Spleen (tissue), 11 donors: ENCODE data around the gene FAM120B. TPM values are rescaled to one million over a fixed set of nuclear protein-coding genes. Genes with fewer than 3 reads are reported as not detected.
"Not testable (repeated sequence)": the region's sequence is repeated elsewhere in the genome, so short reads cannot be mapped to it uniquely, and the experiment has no call there.

Experiments
- DNase-seq: peaks from one replicate; pipeline ENCODE4 v3.0.0-alpha.2; 2020
- H3K27ac ChIP-seq, 8 donors: fragments of 200-600 bp; sonication (generic) in 7 of 8; 1 replicate in 4 of 8; 2 replicates in 4 of 8; pipeline versions ENCODE4 v1.5.0 to v1.8.0; 2016 to 2021; ENCODE audit warnings: inconsistent platforms in 4 of 8, mild to moderate bottlenecking in 4 of 8, moderate library complexity in 1 of 8
- H3K27me3 ChIP-seq, 7 donors: fragments of 200-600 bp; sonication (generic) in 6 of 7; replicated peaks in 1 of 7; 1 replicate in 4 of 7; 2 replicates in 3 of 7; pipeline versions ENCODE4 v1.5.0 to v1.8.0; 2016 to 2021; ENCODE audit warnings: inconsistent platforms in 3 of 7, mild to moderate bottlenecking in 1 of 7
- H3K36me3 ChIP-seq, 6 donors: fragments of 200-600 bp; sonication (generic) in 5 of 6; 1 replicate in 4 of 6; 2 replicates in 2 of 6; pipeline versions ENCODE4 v1.5.0 to v1.8.0; 2016 to 2021; ENCODE audit warnings: inconsistent platforms in 2 of 6
- H3K4me1 ChIP-seq, 6 donors: fragments of 200-600 bp; sonication (generic) in 5 of 6; 1 replicate in 3 of 6; 2 replicates in 3 of 6; pipeline versions ENCODE4 v1.5.0 to v1.8.0; 2016 to 2021; ENCODE audit warnings: inconsistent platforms in 3 of 6
- H3K4me3 ChIP-seq, 8 donors: fragments of 200-600 bp; sonication (generic) in 7 of 8; 1 replicate in 4 of 8; 2 replicates in 4 of 8; pipeline versions ENCODE4 v1.5.0 to v1.8.0; 2016 to 2021; ENCODE audit warnings: inconsistent platforms in 4 of 8, mild to moderate bottlenecking in 4 of 8, moderate library complexity in 2 of 8
- H3K9me3 ChIP-seq, 8 donors: fragments of 200-600 bp; sonication (generic) in 7 of 8; 1 replicate in 4 of 8; 2 replicates in 4 of 8; pipeline versions ENCODE4 v1.5.0 to v1.8.0; 2016 to 2021; ENCODE audit warnings: inconsistent platforms in 4 of 8
- CTCF ChIP-seq, 11 experiments: fragments of 200-600 bp in 7 of 11; fragments of 450-650 bp in 4 of 11; sonication (generic) in 4 of 11; IDR thresholded peaks in 8 of 11; conservative IDR thresholded peaks in 3 of 11; 1 replicate in 7 of 11; 2 replicates in 4 of 11; pipeline versions ENCODE4 v1.4.0 to v1.8.0; 2016 to 2021; ENCODE audit warnings: antibody characterized with exemption in 11 of 11, inconsistent platforms in 4 of 11, mild to moderate bottlenecking in 1 of 11
- POLR2A ChIP-seq, 3 donors: fragments of 450-650 bp; IDR thresholded peaks; one replicate each; pipeline ENCODE4 v1.5.1; 2017; ENCODE audit warnings: antibody characterized with exemption in 3 of 3, mild to moderate bottlenecking in 1 of 3
- POLR2AphosphoS5 ChIP-seq, 3 donors: sonication (generic); formaldehyde crosslinking; IDR thresholded peaks; one replicate each; pipeline ENCODE4 v1.5.1; 2017; ENCODE audit warnings: antibody characterized with exemption in 3 of 3
- WGBS, 5 donors: extraction: QIAGEN DNeasy Blood & Tissue Kit in 3 of 5; methylation state at CpG; one replicate each; pipeline versions ENCODE4 v1.1.5 to v1.1.7; 2013 to 2018; 5-methylcytosine and 5-hydroxymethylcytosine counted together
- intact Hi-C: fragments of 100-400 bp; cut with DNase I; formaldehyde crosslinking; loops from one replicate; pipeline ENCODE4 v1.15.0; 2023; ENCODE audit warnings: low total_unique reads
- polyA plus RNA-seq, 3 donors: library from polyadenylated mRNA; stranded (reverse); fragments of 200-250 nt; gene quantifications; one replicate each; pipeline ENCODE4 v1.2.1, GENCODE V29; 2013
- total RNA-seq, 7 donors: library from RNA; depleted of rRNA in 3 of 7; stranded (reverse); fragments of >200 nt in 3 of 7; fragmentation: NEBNext Ultra II Directional in 4 of 7; extraction: Animal tissue kit (Norgen Biotek cat#: 25700) in 4 of 7; gene quantifications; one replicate each; pipeline versions ENCODE4 v1.1.0 to v1.2.1, GENCODE V29; 2016 to 2021
- donor health status: healthy with polysubstance abuse.
- donor health status: DM: no; HTN: no; CAD: no; lungs with moderate emphysema.
- donor health status: DM: no; HTN: no; CAD: no.
- donor health status: Bipolar disorder and iron deficiency.
- donor health status: healthy.
- donor health status: DM: no; HTN: no; CAD: no.
- donor health status: DM: yes; HTN: yes; CAD: no.

FAM120B gene
- total and polyA plus RNA-seq, 10 donors = 7.6 to 41.2 (median 26.8) TPM

- Histone ChIP-seq H3K4me3 (no peak overlapping the region), H3K36me3 (peaks cover 0 to 63% (median 9%) of the 10 kb centered on the region in 6 donors), H3K9me3 (no peaks in the 10 kb centered on the region), H3K27me3 (no peaks in the 10 kb centered on the region), H3K4me1 (peaks cover 0 to 40% (median 21%) of the 10 kb centered on the region in 6 donors), H3K27ac (no peak overlapping the region)
- WGBS, 5 donors = 53 to 69% (median 57%) methylated on average over 5 of the region's 5 CpGs
- no peak for TF ChIP-seq CTCF (IDR thresholded peaks at IDR 0.05 in 8 of 11, conservative IDR thresholded peaks at IDR 0.05 in 3 of 11)
- no peak for TF ChIP-seq POLR2AphosphoS5 (IDR thresholded peaks at IDR 0.05)
- TF ChIP-seq POLR2A (IDR thresholded peaks at IDR 0.05) = no peak
- intact Hi-C loops = no loop called here
- no peak for DNase-seq
These were observed 11.2 kb downstream of the FAM120B start for GRCh38 chr6:170317718-170318117.

- intact Hi-C loops = no loop called here
- no peaks in the 10 kb centered on the region for H3K27me3 ChIP-seq
- peaks cover 6 to 100% (median 78%) of the 10 kb centered on the region in 6 donors for H3K36me3 ChIP-seq
- H3K4me1 ChIP-seq = no peaks in the 10 kb centered on the region
- no peak for DNase-seq
- TF ChIP-seq POLR2AphosphoS5 (IDR thresholded peaks at IDR 0.05) (no peak), POLR2A (IDR thresholded peaks at IDR 0.05) (no peak), CTCF (IDR thresholded peaks at IDR 0.05 in 8 of 11, conservative IDR thresholded peaks at IDR 0.05 in 3 of 11) (no peak)
- no peaks in the 10 kb centered on the region for H3K9me3 ChIP-seq
- no peak overlapping the region for H3K27ac ChIP-seq
- WGBS, 5 donors = 83 to 92% (median 87%) methylated on average over 8 of the region's 8 CpGs
- H3K4me3 ChIP-seq = no peak overlapping the region
These were observed 22.8 kb downstream of the FAM120B start for GRCh38 chr6:170329321-170329720.

GRCh38 chr6:170335199-170335598, 28.6 kb downstream of the FAM120B start:
- H3K4me3 ChIP-seq, intact Hi-C loops, DNase-seq, H3K4me1 ChIP-seq, H3K27ac ChIP-seq, H3K27me3 ChIP-seq: not testable (repeated sequence)
- 96 to 100% (median 97%) methylated on average over 3 of the region's 3 CpGs for WGBS, 5 donors
- H3K36me3 ChIP-seq = peaks cover 6 to 65% (median 38%) of the 10 kb centered on the region in 6 donors
- peaks cover 0 to 14% (median 3%) of the 10 kb centered on the region in 8 donors for H3K9me3 ChIP-seq

- intact Hi-C loops = no loop called here
- Histone ChIP-seq H3K36me3 (peaks cover 0 to 99% (median 49%) of the 10 kb centered on the region in 6 donors), H3K27me3 (no peaks in the 10 kb centered on the region), H3K4me1 (peaks cover 0 to 12% (median 0%) of the 10 kb centered on the region in 6 donors), H3K9me3 (no peaks in the 10 kb centered on the region), H3K27ac (peak overlapping the region in 1 of 8 donors; percentile 36), H3K4me3 (no peak overlapping the region)
- TF ChIP-seq CTCF (IDR thresholded peaks at IDR 0.05 in 8 of 11, conservative IDR thresholded peaks at IDR 0.05 in 3 of 11) = no peak
- TF ChIP-seq POLR2AphosphoS5 (IDR thresholded peaks at IDR 0.05) = peak in 1 of 3 donors; percentile 40
- no peak for DNase-seq
- 67 to 76% (median 72%) methylated on average over 10 of the region's 10 CpGs for WGBS, 5 donors
These were observed 38.3 kb downstream of the FAM120B start for GRCh38 chr6:170344631-170345576.
